Colonic mucosa (tissue), 4 donors: ENCODE measurements around the gene ZNF398. TPM values are rescaled to one million over a fixed set of nuclear protein-coding genes. Genes with fewer than 3 reads are reported as not detected.

Experiments used
- DNase-seq: peaks from one replicate; pipeline ENCODE4 v3.0.0-alpha.2; 2020
- H3K27ac ChIP-seq: fragments of 200-600 bp; one replicate; pipeline ENCODE4 v1.8.0; 2021
- H3K27me3 ChIP-seq: fragments of 200-600 bp; one replicate; pipeline ENCODE4 v1.8.0; 2021
- H3K36me3 ChIP-seq: fragments of 200-600 bp; one replicate; pipeline ENCODE4 v1.8.0; 2021
- H3K4me1 ChIP-seq: fragments of 200-600 bp; one replicate; pipeline ENCODE4 v1.8.0; 2021; ENCODE audit warnings: mild to moderate bottlenecking
- H3K4me3 ChIP-seq: fragments of 200-600 bp; one replicate; pipeline ENCODE4 v1.8.0; 2021
- H3K9ac ChIP-seq, 2 donors: one replicate each; pipeline ENCODE4 v1.7.0; 2013; ENCODE audit warnings: control low read depth in 2 of 2, low read depth in 2 of 2, low read length in 2 of 2
- H3K9me3 ChIP-seq: fragments of 200-600 bp; one replicate; pipeline ENCODE4 v1.8.0; 2021
- intact Hi-C: fragments of 100-400 bp; cut with DNase I; formaldehyde crosslinking; loops from one replicate; pipeline ENCODE4 v1.14.1; 2022
- total RNA-seq, 2 donors: library from RNA; stranded (reverse); fragmentation: NEBNext Ultra II Directional in 1 of 2; extraction: Animal tissue kit (Norgen Biotek cat#: 25700) in 1 of 2; gene quantifications; one replicate each; pipeline ENCODE4 v1.2.1, GENCODE V29; 2021
- TF ChIP-seq, protein P1 (sequence below): fragments of 200-600 bp; IDR thresholded peaks from one replicate; pipeline ENCODE4 v1.8.0; 2022; ENCODE audit warnings: antibody characterized with exemption, mild to moderate bottlenecking
- donor health status: healthy.
- donor health status: DM: no; HTN: no; CAD: no.
- donor health status: DM: no; HTN: no; CAD: no.

The ZNF398 gene
- total RNA-seq, 2 donors from 2014 or later: 10.2 to 12.3 TPM

DNA sequence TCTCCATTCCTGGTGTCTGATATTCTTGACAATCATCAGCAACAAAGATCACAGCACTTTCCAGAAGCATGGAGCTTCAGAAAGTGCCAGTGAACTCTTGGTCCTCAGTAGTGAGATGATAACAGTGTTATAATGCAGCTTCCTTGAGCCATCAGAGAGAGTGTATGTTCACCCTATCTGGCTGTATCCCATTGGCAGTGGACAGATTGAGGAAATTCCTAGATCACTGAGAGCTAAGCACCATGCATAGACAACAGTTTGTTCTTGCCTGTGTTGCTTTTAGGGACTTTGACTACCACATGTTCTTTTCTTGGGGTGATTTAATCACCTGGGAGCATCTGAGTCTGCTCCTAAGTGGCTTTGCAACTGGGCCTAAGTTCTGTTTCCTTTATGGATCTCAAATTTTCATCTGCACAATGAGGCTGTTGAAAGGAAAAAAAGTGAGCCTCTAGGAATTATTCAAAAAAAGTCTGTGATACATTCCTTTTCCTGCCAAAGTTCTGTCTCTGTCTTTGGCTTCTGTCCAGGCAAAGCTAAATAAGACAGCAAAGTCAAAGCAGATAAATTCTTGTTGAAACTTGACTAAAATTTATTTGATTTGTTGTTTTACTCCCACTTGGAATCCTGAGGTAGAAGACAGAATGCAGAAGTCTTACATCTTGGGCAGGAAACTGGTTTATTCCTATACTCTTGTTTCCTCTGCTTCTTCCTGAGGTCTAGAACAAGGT is 33.6 kb downstream of the ZNF398 start:
- no peak overlapping the region for H3K9ac ChIP-seq
- TF ChIP-seq, protein P1, sequence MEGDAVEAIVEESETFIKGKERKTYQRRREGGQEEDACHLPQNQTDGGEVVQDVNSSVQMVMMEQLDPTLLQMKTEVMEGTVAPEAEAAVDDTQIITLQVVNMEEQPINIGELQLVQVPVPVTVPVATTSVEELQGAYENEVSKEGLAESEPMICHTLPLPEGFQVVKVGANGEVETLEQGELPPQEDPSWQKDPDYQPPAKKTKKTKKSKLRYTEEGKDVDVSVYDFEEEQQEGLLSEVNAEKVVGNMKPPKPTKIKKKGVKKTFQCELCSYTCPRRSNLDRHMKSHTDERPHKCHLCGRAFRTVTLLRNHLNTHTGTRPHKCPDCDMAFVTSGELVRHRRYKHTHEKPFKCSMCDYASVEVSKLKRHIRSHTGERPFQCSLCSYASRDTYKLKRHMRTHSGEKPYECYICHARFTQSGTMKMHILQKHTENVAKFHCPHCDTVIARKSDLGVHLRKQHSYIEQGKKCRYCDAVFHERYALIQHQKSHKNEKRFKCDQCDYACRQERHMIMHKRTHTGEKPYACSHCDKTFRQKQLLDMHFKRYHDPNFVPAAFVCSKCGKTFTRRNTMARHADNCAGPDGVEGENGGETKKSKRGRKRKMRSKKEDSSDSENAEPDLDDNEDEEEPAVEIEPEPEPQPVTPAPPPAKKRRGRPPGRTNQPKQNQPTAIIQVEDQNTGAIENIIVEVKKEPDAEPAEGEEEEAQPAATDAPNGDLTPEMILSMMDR: no peak
- H3K4me1 ChIP-seq: no peaks in the 10 kb centered on the region
- no peak overlapping the region for H3K4me3 ChIP-seq
- H3K27ac ChIP-seq: no peak overlapping the region
- H3K9me3 ChIP-seq: no peaks in the 10 kb centered on the region
- intact Hi-C loops: no loop called here
- no peaks in the 10 kb centered on the region for H3K27me3 ChIP-seq
- DNase-seq: no peak
- no peaks in the 10 kb centered on the region for H3K36me3 ChIP-seq

DNA sequence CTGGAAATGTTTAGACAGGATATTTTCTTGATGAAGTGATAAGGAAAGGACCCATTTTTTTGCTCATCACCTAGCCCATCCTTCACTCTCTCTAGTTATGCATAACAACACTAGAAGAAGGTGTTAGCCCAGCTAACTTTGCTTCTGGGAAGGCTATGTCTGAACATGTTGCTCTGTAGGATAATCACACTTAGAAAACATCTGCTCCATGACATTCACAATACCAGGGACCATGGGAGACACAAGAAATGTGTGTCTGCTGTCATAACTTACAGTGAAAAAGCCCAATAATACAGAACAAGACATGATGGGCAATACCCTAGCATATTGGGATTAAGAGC is 34.2 kb downstream of the ZNF398 start:
- intact Hi-C loops: no loop called here
- H3K36me3 ChIP-seq: no peaks in the 10 kb centered on the region
- no peak for DNase-seq
- no peaks in the 10 kb centered on the region for H3K9me3 ChIP-seq
- TF ChIP-seq, protein P1: no peak
- no peak overlapping the region for H3K27ac ChIP-seq
- no peaks in the 10 kb centered on the region for H3K27me3 ChIP-seq
- no peak overlapping the region for H3K4me3 ChIP-seq
- H3K4me1 ChIP-seq: no peaks in the 10 kb centered on the region
- H3K9ac ChIP-seq: no peak overlapping the region

DNA sequence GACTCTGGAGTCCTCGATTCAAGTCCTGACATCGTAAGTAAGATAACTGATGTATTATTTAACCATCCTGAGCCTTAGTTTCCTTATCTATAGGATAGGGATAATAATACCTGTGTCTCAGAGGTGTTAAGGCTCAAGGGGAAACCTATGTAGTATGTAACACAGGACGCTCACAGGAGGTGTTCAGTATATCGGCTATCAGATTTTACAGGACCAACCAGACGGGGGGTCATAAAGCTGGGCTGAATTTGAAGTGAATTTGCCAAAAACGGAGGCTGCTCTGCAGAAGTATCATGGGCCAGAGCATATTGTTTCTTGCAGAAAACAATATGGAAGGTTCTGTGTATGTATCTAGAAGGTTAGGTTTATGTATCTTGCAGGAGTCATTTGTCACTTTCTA is 37.0 kb downstream of the ZNF398 start:
- Histone ChIP-seq H3K4me1 (no peaks in the 10 kb centered on the region), H3K27me3 (no peaks in the 10 kb centered on the region), H3K36me3 (no peaks in the 10 kb centered on the region), H3K4me3 (no peak overlapping the region), H3K9me3 (no peaks in the 10 kb centered on the region), H3K27ac (no peak overlapping the region), H3K9ac (no peak overlapping the region)
- no peak for DNase-seq
- intact Hi-C loops: no loop called here
- TF ChIP-seq, protein P1: no peak

DNA sequence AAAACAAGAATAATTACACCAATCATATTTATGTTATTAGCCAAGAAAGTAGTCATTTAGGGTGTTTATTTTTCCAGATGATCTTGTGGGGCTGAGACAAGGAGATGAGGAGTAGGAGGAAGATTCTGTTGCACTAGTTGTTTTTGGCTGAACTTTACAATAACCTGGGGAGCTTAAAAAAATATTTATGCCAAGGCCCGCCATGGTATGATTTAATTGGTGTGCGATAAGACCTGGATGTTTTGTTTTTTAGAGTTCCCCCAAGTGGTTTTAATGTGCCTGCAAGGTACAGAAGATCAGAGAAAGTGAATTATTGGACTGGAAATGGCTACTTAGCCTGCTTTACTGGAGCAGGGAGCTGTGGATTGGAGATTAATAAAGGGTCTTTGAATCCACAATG is 41.0 kb downstream of the ZNF398 start:
- H3K4me1 ChIP-seq: no peaks in the 10 kb centered on the region
- intact Hi-C loops: no loop called here
- no peaks in the 10 kb centered on the region for H3K27me3 ChIP-seq

DNA sequence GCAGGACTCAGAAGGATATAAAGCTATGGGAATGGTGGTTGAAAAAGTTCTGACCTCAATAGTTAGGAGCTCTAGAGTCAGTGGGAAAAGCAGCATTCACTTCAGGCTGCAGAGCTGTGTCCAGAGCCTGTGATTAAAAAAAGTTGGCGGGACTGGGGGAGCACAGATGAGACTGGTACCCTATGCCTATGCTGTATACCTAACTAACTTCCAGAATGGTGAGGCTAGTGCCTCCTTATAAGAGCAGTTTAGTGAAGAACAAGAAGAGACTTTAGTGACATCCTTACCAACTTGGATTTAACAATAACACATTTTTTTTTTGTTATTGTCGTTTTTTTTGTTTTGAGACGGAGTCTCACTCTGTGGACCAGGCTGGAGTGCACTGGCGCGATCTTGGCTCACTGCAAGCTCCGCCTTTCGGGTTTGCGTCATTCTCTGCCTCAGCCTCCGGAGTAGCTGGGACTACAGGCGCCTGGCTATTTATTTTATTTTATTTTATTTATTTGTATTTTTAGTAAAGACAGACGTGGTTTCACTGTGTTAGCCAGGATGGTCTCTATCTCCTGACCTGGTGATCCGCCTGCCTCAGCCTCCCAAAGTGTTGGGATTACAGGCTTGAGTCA is 41.5 kb downstream of the ZNF398 start:
- Histone ChIP-seq H3K36me3 (no peaks in the 10 kb centered on the region), H3K9ac (no peak overlapping the region), H3K27ac (no peak overlapping the region), H3K9me3 (no peaks in the 10 kb centered on the region), H3K4me1 (no peaks in the 10 kb centered on the region), H3K4me3 (no peak overlapping the region), H3K27me3 (no peaks in the 10 kb centered on the region)
- intact Hi-C loops: no loop called here
- DNase-seq: no peak
- TF ChIP-seq, protein P1: no peak

More for the DNA sequence above, 41.0 kb downstream of the ZNF398 start:
- no peak for DNase-seq
- TF ChIP-seq, protein P1: no peak
- H3K4me3 ChIP-seq: no peak overlapping the region
- H3K27ac ChIP-seq: no peak overlapping the region
- no peak overlapping the region for H3K9ac ChIP-seq
- H3K36me3 ChIP-seq: no peaks in the 10 kb centered on the region
- H3K9me3 ChIP-seq: no peaks in the 10 kb centered on the region
